GM19438 (cell line): ENCODE data around the gene BOC.
"Not testable (repeated sequence)": the region's sequence is repeated elsewhere in the genome, so short reads cannot be mapped to it uniquely, and the experiment has no call there.

Experiments
- ATAC-seq: cut with Tn5 transposase; IDR thresholded peaks from one replicate; pipeline ENCODE4 v1.9.1; 2021; ENCODE audit warnings: low read depth; ENCODE audit not compliant: unreplicated experiment

The BOC gene

GRCh38 chr3:113211330-113212149, at the start of gene BOC:
BOC (plus strand) TSS chr3:113211557; CDS start chr3:113249803, 38,246 bp downstream.
- ATAC-seq, result no peak

DNA sequence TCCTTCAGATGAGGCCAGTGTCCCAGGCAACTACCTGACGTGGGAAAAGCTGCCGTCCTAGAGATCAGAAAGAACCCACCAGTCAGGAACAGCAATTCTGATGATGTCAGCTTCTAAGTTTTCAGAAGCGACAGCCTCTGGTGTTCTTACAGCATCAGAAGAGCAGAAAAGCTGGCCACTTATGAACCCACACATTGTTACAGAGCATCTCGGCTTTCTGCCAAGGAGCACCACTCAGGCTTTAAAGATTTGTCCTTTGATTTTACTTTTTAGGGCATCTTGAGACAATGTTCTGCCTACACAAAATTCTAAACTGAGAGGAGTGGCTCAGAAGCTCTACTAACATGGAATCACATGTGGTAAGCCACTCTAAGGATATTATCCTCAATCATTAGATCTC, 49.7 kb upstream of the BOC start:
- ATAC-seq, result no peak

- no peak for ATAC-seq
These were observed 48.2 kb upstream of the BOC start for GRCh38 chr3:113163152-113163551.

- ATAC-seq, result no peak
These were observed 45.5 kb upstream of the BOC start for GRCh38 chr3:113165841-113166240.

DNA sequence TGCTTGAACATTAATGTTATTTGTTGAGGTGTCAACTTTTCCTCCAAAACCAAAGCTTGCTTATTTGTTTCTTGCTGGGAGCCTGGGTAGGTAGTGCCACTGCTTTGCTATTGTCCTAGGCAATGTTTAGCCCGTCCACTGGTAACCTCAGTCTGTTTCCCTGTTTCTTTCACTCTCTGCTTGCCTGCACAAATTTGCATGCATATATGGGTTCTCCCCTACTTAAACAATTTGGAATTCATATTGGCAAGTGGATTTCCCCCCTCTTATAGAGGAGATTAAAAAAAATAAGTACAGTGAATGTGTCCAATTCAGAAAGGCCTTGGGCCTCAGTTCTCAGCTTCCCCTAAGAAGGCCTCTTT, 45.0 kb upstream of the BOC start:
- ATAC-seq, result no peak

DNA sequence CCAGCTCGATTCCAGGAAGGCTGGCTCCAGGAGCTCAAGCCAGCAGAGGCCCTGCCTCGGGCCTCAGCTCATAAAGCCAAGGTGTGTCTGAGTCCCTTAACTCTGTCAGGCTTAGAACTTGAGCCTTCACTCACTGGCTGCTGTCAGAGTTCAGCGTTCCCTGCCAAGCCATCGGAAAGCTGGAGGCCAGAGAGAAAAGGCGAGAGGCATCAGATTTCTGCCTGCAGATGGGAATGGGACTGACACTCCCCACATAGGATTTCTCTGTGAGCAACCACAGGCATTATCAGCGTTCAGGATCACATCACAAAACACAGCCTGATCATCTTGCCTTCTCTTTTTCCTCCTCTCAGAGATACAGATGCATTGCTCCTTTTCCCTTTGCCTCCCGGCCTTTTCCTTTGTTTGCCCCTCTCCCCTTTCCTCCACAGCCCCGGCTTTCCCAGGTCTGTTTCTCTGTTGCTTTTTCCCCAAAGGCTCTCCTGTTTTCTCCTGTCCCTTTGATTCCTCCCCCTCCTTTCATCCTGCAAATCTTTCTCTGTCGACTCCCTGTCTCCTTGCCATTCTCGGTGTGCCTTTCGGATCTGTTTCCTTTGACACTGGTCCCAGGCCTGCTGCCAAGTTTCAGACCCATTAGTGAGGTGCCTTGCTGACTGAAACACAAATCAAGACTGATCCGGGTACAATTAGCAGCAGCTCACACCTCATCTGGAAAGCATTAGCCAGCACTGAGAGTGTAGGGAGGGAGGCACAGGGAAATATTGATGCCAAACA, 44.5 kb upstream of the BOC start:
- no peak for ATAC-seq

GRCh38 chr3:113167825-113168801, 43.2 kb upstream of the BOC start:
- no peak for ATAC-seq

DNA sequence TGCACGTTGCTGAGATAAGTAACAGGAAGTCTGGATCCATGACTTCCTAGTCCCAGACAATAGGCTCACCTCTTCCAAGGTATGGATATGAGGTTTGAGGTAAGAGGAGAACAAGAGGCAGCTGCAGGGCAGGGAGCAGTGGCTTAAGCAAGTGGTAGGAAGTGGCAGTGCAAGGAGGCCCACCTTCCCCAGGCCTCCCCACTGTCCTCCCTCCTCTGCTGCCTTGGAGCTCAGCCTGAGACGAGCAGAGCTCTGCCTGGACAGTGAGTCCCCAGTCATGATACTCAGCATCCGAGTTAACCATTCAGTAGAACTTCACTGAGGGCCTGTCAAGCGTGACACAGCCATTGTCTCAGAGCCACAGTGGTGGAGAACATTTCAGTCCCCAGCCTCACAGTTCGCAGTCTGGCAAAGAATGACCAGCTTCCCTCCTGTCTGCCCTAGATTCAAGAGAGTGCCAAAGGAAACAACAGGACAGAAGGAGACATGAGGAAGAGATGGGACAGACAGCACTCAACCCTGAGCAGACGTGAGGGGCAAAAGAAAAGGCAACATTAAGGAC, 41.4 kb upstream of the BOC start:
- ATAC-seq, result no peak

- ATAC-seq, result no peak
These were observed 40.6 kb upstream of the BOC start for GRCh38 chr3:113170771-113171170.

DNA sequence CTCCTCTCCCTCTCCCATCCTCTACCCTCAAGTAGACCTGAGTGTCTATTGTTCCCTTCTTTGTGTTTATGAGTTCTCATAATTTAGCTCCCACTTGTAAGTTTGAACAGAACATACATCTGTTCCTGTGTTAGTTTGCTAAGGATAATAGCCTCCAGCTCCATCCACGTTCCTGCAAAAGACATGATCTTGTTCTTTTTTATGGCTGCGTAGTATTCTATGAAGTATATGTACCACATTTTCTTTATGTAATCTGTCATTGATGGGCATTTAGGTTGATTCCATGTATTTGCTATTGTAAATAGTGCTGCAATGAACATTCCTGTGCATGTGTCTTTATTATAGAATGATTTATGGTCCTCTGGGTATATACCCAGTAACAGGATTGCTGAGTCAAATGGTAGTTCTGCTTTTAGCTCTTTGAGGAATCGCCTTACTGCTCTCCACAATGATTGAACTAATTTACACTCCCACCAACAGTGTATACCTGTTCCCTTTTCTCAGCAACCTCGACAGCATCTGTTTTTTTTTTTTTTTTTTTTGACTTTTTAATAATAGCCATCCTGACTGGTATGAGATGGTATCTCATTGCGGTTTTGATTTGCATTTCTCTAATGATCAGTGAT, 39.6 kb upstream of the BOC start:
- ATAC-seq, result not testable (repeated sequence)

DNA sequence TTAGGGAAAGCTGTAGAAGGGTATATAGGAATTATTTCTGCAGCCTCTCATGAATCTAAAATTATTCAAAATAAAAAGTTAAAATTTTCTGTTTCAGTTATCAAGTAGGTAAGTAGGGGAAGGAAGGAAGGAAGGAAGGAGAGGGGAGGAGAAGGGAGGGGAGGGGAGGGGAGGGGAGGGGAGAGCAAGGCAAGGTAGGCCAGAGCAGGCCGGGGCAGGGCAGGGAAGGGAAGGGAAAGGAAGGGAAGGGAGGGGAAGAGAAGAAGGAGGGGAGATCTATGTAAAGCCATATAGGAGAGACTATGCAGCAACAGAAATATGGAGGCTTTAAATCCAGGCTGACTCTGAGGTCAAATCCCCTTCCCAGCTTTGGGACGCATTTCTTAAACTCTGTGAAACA, 38.3 kb upstream of the BOC start:
- ATAC-seq, result no peak

DNA sequence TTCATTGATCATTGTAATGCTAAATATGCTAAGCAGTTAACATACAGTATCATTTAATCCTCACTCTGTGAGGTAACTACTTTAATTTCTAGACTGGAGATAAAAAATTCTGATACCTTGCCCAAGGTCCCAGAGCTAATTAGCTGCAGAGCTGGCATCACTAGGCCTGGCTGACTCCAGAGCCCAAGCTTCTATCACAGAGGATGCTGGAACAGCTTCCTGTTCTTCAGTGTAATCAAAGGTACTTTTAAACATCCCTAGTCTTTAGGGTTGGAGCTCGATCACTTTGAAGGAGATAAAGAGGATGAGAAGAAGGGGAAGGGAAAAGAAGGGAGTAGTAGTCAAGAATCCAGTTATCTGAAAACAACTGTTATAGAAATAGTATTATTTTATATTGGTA, 37.1 kb upstream of the BOC start:
- no peak for ATAC-seq

GRCh38 chr3:113174801-113175485, 36.4 kb upstream of the BOC start:
- ATAC-seq, result no peak

DNA sequence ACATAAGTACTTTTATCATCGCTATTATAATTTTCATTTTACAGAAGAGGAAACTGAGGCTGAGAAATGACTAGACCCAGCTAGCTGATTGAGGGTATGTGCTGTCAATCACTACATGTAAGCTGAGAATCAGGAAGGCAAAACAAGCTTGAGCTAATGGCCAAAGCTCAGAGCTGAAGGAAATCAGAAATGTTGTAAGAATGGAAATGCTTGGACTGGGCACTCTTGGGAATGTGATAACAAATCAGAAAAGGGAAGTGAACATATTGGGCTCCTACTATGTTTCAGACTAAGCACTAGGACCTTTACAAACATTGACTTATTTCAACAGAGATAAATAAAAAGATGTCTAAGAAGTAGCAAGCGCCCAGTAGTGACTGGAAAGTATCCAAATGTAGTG, 33.8 kb upstream of the BOC start:
- ATAC-seq, result no peak

- no peak for ATAC-seq
These were observed 32.0 kb upstream of the BOC start for GRCh38 chr3:113179235-113179824.

GRCh38 chr3:113183748-113184661, 27.4 kb upstream of the BOC start:
- no peak for ATAC-seq

- ATAC-seq, result no peak
These were observed 26.0 kb upstream of the BOC start for GRCh38 chr3:113185194-113185835.

DNA sequence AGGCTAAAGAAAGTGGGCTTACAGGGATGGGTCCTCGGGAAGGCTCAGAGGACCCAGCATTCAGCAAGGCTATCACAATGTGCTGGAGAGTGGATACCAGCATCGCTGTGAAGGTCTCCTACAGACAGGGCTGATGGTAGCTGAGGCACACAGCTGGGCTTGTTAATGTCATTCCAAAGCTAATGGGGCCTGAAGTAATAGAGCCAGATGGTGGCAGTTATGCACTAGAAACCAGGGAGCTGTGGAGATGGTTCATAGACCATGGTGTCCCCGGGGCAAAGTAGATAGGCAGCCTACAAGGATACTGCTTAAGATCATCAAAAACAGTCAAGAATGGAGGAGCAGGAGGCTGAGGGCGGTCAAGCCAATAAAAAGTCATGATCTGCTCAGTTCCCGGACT, 24.8 kb upstream of the BOC start:
- ATAC-seq, result no peak
